Lung microvascular endothelial cell (primary cell): Measurements from ENCODE around the gene COMMD3. TPM values are rescaled to one million over a fixed set of nuclear protein-coding genes. Genes with fewer than 3 reads are reported as not detected.
"Not testable (repeated sequence)": the region's sequence is repeated elsewhere in the genome, so short reads cannot be mapped to it uniquely, and the experiment has no call there.

Experiments
- DNase-seq, 2 donors: peaks; one replicate each; pipeline versions ENCODE4 v3.0.0 to v3.0.0-alpha.2; 2010; ENCODE audit warnings: low read depth in 2 of 2
- total RNA-seq: library from RNA; depleted of rRNA; stranded (reverse); fragments of >200 nt; gene quantifications from 2 replicates; pipeline ENCODE4 v1.2.1, GENCODE V29; 2014

Gene COMMD3
- total RNA-seq, result 31.4 and 32.7 TPM in 2 replicates

DNA sequence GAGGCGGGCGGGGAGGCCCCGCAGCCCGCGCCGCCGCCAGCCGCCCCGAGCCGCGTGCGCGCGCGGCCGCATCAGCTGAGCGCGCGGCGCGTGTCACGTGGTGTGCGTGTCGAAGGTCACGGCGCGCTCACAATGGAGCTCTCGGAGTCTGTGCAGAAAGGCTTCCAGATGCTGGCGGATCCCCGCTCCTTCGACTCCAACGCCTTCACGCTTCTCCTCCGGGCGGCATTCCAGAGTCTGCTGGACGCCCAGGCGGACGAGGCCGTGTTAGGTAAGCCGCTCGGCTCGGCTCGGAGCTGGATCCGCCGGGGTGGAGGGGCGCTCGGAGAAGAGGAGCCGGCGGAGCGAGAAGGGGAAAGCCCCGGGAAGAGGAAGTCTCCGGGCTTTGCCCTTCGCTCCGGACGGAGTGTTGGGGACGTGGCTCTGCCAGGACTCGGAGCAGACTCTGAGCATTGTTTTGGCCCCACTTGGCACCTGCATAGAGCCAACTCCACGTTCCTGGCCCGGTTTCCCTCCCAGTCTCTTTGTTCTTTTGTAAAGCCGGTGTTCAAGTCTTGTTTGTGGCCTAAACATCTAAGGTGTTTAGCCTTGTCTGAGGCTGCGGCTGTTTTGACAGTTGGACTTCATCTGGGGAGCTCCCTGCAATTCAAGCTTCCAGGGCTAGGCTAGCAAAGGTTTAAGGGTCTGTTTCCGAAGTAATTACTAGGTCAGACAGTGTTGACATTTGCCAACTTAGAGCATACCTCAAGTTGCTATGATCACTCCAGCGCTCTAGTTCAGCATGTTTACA, at the start of gene COMMD3:
COMMD3 (plus strand) TSS at position 103 of the 790 bp plus-strand sequence; CDS start at position 133, 30 bp downstream.
- DNase-seq, result peak; percentile 90 to 91

DNA sequence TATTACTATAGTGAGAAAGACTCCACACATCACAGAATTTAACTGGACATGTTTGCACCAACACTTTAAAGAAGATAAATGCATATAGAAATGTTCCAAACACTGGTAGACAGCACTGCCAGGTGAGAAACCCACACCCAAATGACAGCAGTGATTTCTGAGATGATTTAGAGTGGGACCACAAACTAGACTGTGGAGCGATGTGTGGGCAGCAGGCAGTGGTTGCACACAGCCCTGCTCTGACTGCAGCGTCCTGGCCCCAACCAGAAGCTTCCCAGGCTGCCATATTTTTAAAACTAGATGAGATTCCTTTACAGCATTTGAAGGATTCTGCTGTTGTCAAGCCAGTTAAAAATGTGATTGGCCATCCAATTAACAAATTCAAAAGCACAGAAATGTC, 47.7 kb upstream of the COMMD3 start:
- DNase-seq, result no peak

DNA sequence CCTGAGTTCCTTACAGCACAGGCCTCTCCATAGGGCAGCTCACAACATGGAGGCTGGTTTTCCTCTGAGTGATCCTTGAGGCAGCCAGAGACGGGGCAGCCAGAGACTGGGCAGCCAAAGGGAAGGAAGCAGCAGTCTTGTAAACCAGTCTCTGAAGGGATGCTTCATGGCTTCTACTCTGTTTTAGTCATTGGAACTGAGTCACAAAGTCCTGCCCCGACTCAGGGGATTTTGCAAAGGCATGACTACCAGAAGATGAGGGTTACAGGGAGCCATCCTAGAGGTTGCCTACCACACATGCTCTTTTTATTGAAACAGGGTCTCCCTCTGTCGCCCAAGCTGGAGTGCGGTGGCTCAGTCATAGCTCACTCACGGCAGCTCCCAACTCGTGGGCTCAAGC, 44.4 kb upstream of the COMMD3 start:
- no peak for DNase-seq

DNA sequence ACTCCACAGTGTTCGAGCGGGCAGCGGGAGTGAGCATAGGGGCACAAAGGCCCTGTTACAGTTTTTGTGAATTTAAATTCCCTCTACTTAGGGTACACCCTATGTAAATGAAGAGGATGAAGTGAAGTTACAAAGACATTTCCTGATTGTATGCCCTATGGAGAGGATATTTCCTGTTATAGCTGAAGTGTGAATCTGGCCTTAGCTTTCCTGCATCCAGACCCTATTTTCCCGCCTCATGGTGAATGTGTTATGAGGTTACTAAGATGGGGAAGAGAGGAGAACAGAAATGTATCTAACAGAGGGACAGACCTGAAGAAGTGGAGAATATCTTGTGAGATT, 37.8 kb upstream of the COMMD3 start:
- DNase-seq, result no peak

DNA sequence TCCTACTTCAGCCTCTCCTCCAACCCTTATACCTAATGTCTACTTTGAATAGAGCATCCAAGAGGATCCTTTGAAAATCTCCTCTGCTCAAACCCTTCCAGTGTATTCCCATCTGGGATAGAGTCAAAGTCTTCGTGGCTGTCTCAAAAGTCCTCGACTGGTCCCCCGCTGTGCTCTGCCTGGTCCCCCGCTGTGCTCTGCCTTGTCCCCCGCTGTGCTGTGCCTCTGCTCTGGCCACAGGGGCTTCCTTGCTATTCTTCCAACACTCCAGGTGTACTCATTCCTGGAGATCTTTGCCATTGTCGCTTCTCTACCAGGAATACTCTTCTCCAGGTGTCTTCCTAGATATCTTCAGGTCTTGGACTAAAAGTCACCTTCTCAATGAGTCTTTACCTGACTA, 36.1 kb upstream of the COMMD3 start:
- no peak for DNase-seq

DNA sequence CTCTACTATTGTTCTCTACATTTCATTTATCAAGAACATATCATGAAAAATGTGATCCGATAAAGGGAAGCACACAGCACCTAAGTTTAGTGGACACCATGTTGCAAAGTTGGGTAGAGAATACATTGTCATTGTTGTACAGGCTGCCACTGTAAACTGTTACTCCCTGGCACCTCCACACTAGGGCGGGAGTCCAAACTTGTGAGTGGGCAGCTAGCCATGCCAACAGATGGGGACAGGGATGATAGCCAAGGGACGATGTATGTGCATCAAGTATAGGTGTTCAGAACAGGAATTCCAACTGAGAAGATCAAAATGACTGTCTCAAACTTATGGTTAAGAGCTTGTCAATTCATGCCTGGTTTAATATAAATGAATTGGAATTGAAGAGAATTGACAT, 31.1 kb upstream of the COMMD3 start:
- DNase-seq, result no peak

DNA sequence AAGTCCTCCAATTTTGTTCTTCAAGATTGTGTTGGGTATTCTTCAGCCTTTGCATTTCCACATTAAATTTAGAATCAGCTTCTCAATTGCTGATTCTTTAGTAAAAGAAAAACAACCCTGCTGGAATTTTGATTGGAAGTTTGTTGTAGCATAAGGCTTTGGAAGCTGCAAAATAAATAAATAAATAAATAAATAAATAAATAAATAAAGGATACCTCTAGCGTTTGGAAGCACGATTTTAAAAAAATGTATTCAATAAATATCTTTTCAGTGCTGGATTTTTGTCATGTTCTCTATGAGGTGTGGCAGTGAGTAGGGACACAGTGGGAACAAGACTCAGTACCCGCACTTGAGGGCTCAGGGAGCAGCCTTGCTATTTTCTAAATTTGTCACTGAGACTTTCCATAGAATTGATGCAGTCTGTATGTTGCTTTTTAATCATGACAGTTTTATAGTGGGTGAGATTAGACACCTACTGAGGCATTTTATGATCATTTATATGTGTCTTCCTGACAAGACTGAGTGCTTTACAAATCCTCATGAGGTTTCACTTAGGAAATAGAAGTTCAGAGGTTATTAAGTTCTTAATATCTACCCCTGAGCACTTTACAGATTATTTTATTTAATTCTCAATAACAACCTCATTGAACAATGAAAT, 22.3 kb upstream of the COMMD3 start:
- DNase-seq, result no peak

DNA sequence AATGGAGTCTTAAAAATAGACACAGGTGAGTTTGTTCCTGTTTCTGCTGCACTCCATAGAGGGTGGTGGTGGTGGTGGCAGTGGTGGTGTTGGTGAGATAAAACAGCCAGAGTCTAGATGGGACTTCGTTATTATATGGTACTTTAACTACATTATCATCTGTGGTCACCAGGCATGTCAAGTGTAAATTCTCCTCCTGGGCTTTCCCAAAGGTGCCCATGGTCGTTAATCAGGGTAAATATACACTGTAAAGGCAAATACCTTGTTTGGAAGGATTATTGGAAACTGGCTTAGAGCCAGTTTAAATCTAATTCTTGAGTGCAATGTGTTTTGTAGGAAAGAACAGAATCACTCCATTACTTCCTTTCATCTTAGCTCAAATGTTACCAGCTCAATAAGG, 21.5 kb upstream of the COMMD3 start:
- no peak for DNase-seq

DNA sequence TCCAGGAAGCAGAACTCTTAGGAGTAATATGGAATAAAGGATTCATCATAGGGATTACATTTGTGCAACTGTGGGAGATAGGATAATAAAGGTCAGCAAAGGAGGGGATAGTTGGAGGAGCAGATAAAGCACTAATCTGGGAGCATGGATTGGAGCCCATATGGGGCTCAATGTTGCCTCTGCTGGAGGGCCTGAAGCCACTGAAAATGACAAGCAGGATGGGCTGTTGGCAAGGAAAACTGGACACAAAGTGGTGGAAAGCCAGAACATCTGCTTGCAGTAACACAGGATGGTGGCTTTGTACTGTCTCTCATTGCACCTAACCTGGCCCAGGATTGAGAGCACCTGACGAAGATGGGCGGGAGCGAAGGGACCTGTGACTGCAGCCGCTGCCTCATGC, 15.0 kb upstream of the COMMD3 start:
- no peak for DNase-seq

DNA sequence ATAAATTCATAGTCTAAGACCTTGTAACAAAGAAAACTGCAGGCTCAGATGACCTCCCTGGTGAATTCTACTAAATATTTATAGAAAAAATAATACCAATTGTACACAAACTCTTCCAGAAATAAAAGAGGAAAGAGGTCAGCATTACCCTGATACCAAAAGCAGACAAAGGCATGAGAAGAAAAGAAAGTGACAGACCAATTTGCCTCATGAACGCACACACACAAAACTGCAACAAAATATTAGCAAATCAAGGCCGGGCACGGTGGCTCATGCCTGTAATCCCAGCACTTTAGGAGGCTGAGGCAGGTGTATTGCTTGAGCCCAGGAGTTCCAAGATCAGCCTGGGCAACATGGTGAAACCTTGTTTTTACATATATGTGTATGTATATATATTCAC, 12.7 kb upstream of the COMMD3 start:
- DNase-seq, result no peak

DNA sequence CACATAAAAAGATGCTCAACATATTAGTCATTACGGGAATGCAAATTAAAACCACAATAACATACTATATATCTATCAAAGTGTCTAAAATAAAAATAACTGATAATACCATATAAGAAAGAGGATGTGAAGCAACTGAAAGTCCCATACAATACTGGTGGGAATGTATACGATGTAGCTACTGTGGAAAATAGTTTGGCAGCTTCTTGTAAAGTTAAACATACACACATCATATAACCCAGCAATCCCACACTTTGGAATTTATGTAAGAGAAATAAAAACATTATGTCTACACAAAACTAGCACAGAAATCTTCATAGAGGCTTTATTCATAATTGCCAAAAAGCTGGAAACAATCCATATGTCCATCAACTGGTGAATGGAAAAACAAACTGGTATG, 10.5 kb upstream of the COMMD3 start:
- no peak for DNase-seq

DNA sequence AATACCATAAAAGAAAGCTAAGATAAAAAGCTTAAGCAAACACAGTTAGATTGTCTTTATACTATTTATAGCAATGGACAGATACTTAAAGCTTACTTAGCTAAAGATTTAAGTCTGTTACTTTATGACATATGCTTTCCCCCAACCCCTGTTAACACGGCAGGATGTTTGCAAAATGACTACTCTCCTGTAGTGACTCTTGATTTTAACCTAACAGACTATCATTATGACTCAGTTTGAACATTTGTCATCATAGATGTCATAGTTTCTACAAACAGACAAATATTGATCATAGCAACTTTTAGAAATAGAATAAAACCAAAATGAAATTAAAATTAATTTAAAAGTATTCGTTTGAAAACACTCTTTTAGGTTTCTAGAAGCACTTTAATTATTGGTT, 7.8 kb upstream of the COMMD3 start:
- peak in 1 of 2 donors; percentile 55 for DNase-seq

DNA sequence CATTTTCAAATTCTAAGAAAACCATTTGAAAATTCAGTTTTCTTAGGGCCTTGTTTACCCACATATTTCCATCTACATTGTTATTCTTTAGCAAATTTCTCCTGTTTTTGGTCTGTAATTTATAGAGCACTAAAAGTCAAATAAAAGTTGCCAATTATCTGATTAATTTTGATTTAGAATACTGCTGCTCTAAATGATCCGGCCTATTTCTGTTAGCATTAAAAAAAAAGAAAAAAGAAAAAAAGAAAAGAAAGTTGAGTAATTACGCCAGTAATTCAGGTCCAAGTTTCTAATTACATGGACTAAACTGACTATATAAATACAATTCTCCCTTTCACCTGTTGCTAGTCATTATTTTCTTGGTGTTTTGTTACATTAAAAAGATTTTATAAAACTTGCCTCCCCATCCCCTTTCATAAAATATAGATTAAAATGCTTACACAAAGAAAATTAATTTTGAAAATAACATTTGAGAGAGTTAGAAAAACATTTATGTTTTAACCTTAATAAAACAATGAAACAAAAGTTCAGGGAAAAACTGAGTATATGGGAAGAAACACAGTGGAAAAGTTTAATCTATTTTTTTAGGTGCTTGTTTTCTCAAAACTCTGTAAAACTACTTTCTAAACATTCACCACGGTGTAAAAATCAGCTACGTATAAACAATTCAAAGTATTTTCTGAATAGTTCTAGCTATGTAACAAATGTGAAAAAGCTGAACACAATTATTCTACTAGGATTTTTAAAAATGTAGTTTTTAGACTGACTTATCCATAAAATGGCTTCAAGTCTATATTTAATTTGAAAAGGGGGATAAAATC, 6.8 kb upstream of the COMMD3 start:
- DNase-seq, result no peak

DNA sequence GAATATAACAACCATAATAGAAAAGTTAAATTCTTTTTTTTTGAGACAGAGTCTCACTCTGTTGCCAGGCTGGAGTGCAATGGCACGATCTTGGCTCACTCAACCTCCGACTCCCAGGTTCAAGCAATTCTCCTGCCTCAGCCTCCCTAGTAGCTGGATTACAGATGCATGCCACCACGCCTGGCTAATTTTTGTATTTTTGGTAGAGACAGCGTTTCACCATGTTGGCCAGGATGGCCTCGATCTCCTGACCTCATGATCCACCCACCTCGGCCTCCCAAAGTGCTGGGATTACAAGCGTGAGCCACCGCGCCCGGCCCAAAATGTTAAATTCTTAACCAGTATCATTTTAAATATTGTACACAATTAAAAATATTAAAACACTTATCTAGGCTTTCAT, 6.2 kb upstream of the COMMD3 start:
- DNase-seq, result not testable (repeated sequence)

DNA sequence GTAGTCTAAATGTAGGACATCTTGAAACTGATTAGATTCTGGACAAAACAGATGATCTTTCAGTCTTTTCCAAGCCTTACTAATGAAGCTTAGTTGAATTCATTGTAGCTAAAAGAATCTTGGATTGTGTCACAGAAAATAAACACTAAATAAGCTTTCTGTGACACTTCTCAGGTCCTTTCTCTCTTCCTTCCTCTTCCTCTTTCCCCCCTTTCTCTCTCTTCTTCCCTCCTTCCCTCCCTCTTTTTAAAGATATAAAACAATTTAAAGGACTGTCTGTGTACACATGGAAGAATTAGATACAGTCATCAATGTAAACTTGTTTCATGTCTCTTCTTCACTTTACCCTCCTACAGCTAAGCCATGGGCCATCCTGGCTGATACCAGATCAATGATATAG, 5.3 kb upstream of the COMMD3 start:
- DNase-seq, result no peak

DNA sequence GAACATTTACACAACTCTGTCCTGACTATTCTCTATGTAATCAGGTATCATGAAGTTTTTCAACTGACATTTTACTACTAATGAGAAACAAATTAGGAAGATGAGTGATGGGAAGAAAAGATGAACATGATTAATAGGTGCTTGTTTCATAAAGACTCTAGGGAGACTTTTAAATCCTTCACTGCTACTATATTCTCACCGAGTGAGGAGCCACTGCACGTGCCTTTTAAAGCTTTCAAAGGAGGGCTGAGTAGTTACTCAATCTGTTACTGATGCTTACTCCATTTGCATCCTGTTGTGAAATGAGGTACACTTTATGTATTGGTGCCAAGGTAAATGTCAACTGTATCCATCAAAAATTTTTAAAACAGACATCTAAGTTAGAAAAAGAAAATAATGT, 1.3 kb upstream of the COMMD3 start:
- DNase-seq, result no peak

DNA sequence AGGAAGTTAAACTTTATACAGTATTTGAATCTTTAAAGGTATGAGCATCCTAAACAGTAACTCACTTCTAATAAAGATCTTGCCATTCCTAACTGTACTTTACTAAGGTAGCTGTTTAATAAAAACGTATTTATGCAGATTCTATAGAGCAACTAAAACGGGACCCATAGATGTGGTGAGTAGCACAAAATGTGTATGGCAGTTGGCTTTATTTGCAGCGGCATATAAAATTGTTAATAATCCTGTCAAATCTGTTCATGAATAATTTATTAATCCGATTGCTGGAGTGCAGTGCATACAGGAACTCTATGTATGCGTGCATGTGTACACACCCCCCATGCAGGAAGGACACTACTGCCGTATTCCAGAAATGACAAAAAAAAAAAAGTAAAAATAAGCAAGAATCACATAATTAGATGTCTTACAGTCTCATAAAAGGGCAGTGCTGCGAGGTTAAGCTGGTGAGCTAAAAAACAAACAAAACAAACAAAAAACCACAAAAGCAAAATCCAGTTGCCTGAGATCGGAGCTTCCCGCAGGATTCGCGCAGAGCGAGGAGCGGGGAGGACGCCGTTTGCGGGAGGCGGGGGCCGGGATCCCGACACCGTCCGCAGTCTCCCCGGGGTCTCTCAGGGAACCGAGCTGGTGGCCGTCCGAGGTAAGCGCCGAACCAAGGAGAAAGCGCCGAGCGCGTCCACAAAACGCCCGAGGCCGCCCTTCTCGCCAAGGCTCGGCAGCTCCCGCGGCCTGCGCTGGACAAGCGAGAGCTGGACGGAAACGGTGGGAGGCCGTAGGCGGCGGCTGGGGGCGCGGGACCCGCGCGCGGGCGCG, 518 bp upstream of the COMMD3 start:
- peak in 1 of 2 donors; percentile 43 for DNase-seq

DNA sequence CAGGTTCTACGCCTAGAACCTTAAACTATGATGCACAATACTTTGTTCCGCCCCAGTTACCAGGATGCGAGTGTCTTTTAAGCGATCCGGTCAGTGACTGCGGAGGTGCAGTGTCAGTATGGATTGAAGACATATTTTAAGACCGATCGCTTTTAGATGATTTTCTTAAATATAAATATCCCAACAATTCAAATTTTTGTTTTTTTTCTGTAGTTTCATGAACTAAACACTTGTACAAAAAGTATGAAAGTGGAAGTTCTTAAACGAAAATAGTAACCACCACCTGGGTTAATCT, 835 bp downstream of the COMMD3 start:
- DNase-seq, result no peak

DNA sequence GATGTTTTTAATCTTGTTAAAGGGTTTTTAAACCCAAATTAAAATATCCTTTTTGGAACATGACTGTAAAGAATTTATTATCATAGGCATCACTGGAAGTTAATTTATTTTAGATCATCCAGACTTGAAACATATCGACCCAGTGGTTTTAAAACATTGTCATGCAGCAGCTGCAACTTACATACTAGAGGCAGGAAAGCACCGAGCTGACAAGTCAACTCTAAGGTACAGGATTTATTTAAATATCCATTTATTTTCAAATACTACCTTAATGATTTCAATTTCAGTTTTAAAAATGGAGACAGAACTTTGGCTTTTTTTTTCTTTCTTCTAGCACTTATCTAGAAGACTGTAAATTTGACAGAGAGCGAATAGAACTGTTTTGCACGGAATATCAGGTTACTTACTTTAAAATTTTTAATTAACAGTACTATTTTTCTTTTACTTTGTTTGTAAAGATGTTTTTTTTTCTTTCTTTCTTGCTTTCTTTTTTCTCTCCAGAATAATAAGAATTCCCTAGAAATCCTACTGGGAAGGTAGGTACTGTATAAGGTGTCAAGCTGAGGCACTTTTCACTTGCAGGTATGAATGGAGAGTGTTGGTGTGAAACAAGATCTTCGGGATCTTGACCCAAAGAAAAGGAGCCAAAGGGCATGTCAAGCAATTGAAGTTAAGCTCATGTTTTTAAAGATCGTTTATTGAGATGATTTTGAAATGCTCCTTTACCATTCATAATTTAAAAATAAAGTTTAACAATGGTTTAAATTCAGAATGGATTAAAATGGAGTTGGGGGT, 1.8 kb downstream of the COMMD3 start:
- no peak for DNase-seq

DNA sequence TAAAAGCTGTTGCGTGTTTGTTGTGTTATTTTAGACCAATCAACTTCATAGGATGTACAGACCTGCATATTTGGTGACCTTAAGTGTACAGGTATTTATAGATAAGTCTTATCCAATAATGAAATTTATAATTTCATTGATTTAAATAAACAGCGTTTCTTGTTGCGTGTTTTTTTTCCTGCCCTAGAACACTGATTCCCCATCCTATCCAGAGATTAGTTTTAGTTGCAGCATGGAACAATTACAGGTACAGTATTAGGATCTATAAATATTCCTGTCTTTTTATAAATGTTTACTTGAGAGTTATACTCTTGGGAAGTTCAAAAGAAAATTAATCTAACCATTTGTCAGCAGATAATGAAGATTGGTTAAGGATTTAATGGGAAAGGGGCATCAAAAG, 2.6 kb downstream of the COMMD3 start:
- no peak for DNase-seq

DNA sequence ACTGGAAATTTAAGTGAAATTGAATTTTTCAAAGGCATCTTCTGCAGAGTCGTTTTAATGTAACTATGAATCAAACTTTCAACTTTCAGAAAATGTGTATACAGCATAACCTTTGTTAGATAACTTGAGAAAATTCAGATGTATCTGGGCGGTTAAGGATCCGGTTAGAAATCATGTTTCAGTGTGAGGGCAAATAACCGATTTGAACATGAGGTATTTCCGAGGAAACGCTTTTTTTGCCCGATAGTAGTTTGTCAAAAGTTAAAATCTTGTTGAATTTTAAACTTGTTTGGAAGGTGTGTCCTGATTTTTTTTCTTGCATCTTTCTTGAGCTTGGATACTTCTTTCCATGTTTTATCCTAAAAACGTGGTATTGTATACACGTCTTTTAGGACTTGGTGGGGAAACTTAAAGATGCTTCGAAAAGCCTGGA, 3.4 kb downstream of the COMMD3 start:
- DNase-seq, result no peak
